GM12865 (cell line): ENCODE results near the gene PDE10A.
"Not testable (repeated sequence)": the region's sequence is repeated elsewhere in the genome, so short reads cannot be mapped to it uniquely, and the experiment has no call there.

Source experiments
- DNase-seq: peaks from one replicate; pipeline ENCODE4 v3.0.0; 2010; ENCODE audit warnings: low read depth
- H3K4me3 ChIP-seq: 2 replicates; pipeline ENCODE4 v1.5.1; 2011; ENCODE audit warnings: mild to moderate bottlenecking, low read depth, low read length, control low read depth
- CTCF ChIP-seq: IDR thresholded peaks from 2 replicates; pipeline ENCODE4 v1.5.1; 2011; ENCODE audit warnings: low read length, control low read depth, low read depth, inconsistent platforms; ENCODE audit not compliant: insufficient read depth; ENCODE audit errors: missing control alignments

The PDE10A gene

GRCh38 chr6:165511807-165512206, 151.2 kb downstream of the PDE10A start:
- H3K4me3 ChIP-seq = peak overlapping the region; percentile 38; the same call in 1 of the 2 replicates
- no peak for TF ChIP-seq CTCF
- DNase-seq = peak; percentile 36

- no peak for TF ChIP-seq CTCF
- DNase-seq = no peak
- H3K4me3 ChIP-seq = no peak overlapping the region
Measured at GRCh38 chr6:165508321-165508869, 154.6 kb downstream of the PDE10A start.

- TF ChIP-seq CTCF = no peak
- H3K4me3 ChIP-seq = no peak overlapping the region
- DNase-seq = no peak
Measured at GRCh38 chr6:165506657-165507056, 156.4 kb downstream of the PDE10A start.

- not testable (repeated sequence) for DNase-seq
Measured at GRCh38 chr6:165500214-165500907, 162.7 kb downstream of the PDE10A start.

GRCh38 chr6:165497472-165497871, 165.6 kb downstream of the PDE10A start:
- DNase-seq = no peak
- TF ChIP-seq CTCF = no peak
- H3K4me3 ChIP-seq = no peak overlapping the region

More at GRCh38 chr6:165500214-165500907, 162.7 kb downstream of the PDE10A start:
- not testable (repeated sequence) for H3K4me3 ChIP-seq

GRCh38 chr6:165488624-165489295, 174.3 kb downstream of the PDE10A start:
- no peak for DNase-seq
- H3K4me3 ChIP-seq = no peak overlapping the region
- no peak for TF ChIP-seq CTCF

- TF ChIP-seq CTCF = no peak
- H3K4me3 ChIP-seq = no peak overlapping the region
- DNase-seq = no peak
Measured at GRCh38 chr6:165487950-165488349, 175.1 kb downstream of the PDE10A start.
